Gastrocnemius medialis (tissue), 4 donors: ENCODE results near the gene DUSP1. TPM values are rescaled to one million over a fixed set of nuclear protein-coding genes. Genes with fewer than 3 reads are reported as not detected.

Source experiments
- ATAC-seq, 2 donors: fragments of 150-250 bp; one replicate each; pipeline ENCODE4 v1.9.1; 2016
- DNase-seq, 2 donors: peaks; one replicate each; pipeline ENCODE4 v3.0.0-alpha.2; 2019
- H3K27ac ChIP-seq, 4 donors: fragments of 200-600 bp; sonication (generic); 1 replicate in 1 of 4; 2 replicates in 3 of 4; pipeline ENCODE4 v1.5.1; 2016 to 2018; ENCODE audit warnings: mild to moderate bottlenecking in 2 of 4, moderate library complexity in 1 of 4
- H3K27me3 ChIP-seq, 3 donors: fragments of 200-600 bp; sonication (generic) in 2 of 3; 1 replicate in 1 of 3; 2 replicates in 2 of 3; pipeline versions ENCODE4 v1.5.1 to v1.6.0; 2016 to 2019; ENCODE audit warnings: mild to moderate bottlenecking in 1 of 3, moderate library complexity in 1 of 3
- H3K36me3 ChIP-seq, 2 donors: fragments of 200-600 bp; sonication (generic) in 1 of 2; one replicate each; pipeline ENCODE4 v1.5.1; 2017 to 2018
- H3K4me1 ChIP-seq, 2 donors: fragments of 200-600 bp; sonication (generic) in 1 of 2; one replicate each; pipeline ENCODE4 v1.5.1; 2016 to 2017; ENCODE audit warnings: mild to moderate bottlenecking in 2 of 2
- H3K4me3 ChIP-seq, 4 donors: fragments of 200-600 bp; sonication (generic) in 3 of 4; 1 replicate in 1 of 4; 2 replicates in 3 of 4; pipeline ENCODE4 v1.5.1; 2016 to 2019; ENCODE audit warnings: mild to moderate bottlenecking in 2 of 4
- H3K9me3 ChIP-seq, 3 donors: fragments of 200-600 bp; sonication (generic) in 2 of 3; 1 replicate in 1 of 3; 2 replicates in 2 of 3; pipeline ENCODE4 v1.5.1; 2016 to 2019
- POLR2A ChIP-seq, 2 donors: fragments of 450-650 bp; IDR thresholded peaks; one replicate each; pipeline ENCODE4 v1.6.1; 2017; ENCODE audit warnings: antibody characterized with exemption in 2 of 2, mild to moderate bottlenecking in 2 of 2, moderate library complexity in 2 of 2
- in situ Hi-C, 4 donors: fragments of 200-750 bp; cut with MboI; loops; one replicate each; pipeline versions ENCODE4 v1.15.0 to v1.8.0; 2017; ENCODE audit warnings: low sequenced_read_pairs in 4 of 4
- intact Hi-C: fragments of 100-400 bp; cut with DNase I; formaldehyde crosslinking; loops from one replicate; pipeline ENCODE4 v1.15.1; 2023; ENCODE audit warnings: low total_unique reads
- total RNA-seq, 4 donors: library from RNA; depleted of rRNA; stranded (reverse); fragments of >200 nt; gene quantifications; one replicate each; pipeline versions ENCODE4 v1.1.0 to v1.2.3, GENCODE V29; 2016
- TF ChIP-seq, protein P1 (sequence below), 5 experiments: fragments of 450-650 bp in 3 of 5; fragments of 200-600 bp in 2 of 5; sonication (generic) in 2 of 5; IDR thresholded peaks in 4 of 5; conservative IDR thresholded peaks in 1 of 5; 1 replicate in 4 of 5; 2 replicates in 1 of 5; pipeline ENCODE4 v1.5.1; 2016 to 2019; ENCODE audit warnings: antibody characterized with exemption in 5 of 5, mild to moderate bottlenecking in 3 of 5, moderate library complexity in 3 of 5

The DUSP1 gene
- total RNA-seq, 4 donors from 2014 or later = 345 to 1,004 (median 793) TPM

DNA sequence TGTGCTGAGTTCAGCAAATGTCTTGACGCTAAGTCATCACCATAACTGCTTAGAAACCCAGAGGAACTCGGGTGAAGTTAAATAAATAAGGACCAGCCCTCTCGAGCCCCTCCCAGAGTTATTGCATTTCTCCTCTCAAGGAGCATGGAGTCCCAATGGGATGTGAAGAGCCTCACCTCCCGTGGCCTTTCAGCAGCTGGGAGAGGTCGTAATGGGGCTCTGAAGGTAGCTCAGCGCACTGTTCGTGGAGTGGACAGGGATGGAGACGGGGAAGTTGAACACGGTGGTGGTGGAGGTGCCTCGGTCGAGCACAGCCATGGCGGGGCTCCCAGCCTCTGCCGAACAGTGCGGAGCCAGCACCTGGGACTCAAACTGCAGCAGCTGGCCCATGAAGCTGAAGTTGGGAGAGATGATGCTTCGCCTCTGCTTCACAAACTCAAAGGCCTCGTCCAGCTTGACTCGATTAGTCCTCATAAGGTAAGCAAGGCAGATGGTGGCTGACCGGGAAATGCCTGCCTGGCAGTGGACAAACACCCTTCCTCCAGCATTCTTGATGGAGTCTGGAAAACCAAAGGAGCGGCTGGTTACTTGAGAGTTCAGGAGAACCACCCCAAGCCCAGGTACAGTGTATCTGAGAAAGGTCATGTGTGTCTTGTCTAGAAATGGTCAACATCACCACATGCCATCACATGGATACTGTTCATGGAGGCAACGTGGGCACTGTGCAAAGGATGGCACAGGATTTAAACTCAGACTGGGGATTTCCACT is 2.2 kb downstream of the DUSP1 start:
- intact Hi-C loops (loop anchor here (5.0 kb wide), 1 partner anchor 36 kb away; no protein-coding TSS in a partner anchor), in situ Hi-C loops (loop anchor here in 2 of 4 donors (5.0 kb wide), 1 partner anchor 99 kb away; no protein-coding TSS in a partner anchor)
- peak overlapping the region; percentile 66 to 98 (median 83) for H3K4me3 ChIP-seq
- peaks cover 17 to 30% of the 10 kb centered on the region in 2 donors for H3K36me3 ChIP-seq
- peak in 1 of 2 donors; percentile 40 for DNase-seq
- peak in 1 of 2 donors; percentile 26 for TF ChIP-seq POLR2A (IDR thresholded peaks at IDR 0.05)
- TF ChIP-seq, protein P1, sequence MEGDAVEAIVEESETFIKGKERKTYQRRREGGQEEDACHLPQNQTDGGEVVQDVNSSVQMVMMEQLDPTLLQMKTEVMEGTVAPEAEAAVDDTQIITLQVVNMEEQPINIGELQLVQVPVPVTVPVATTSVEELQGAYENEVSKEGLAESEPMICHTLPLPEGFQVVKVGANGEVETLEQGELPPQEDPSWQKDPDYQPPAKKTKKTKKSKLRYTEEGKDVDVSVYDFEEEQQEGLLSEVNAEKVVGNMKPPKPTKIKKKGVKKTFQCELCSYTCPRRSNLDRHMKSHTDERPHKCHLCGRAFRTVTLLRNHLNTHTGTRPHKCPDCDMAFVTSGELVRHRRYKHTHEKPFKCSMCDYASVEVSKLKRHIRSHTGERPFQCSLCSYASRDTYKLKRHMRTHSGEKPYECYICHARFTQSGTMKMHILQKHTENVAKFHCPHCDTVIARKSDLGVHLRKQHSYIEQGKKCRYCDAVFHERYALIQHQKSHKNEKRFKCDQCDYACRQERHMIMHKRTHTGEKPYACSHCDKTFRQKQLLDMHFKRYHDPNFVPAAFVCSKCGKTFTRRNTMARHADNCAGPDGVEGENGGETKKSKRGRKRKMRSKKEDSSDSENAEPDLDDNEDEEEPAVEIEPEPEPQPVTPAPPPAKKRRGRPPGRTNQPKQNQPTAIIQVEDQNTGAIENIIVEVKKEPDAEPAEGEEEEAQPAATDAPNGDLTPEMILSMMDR (IDR thresholded peaks at IDR 0.05 in 4 of 5, conservative IDR thresholded peaks at IDR 0.05 in 1 of 5) = no peak
- no peaks in the 10 kb centered on the region for H3K9me3 ChIP-seq
- H3K4me1 ChIP-seq = peaks cover 30 to 36% of the 10 kb centered on the region in 2 donors
- no peaks in the 10 kb centered on the region for H3K27me3 ChIP-seq
- no peak for ATAC-seq
- H3K27ac ChIP-seq = peak overlapping the region; percentile 96 to 99 (median 96)

DNA sequence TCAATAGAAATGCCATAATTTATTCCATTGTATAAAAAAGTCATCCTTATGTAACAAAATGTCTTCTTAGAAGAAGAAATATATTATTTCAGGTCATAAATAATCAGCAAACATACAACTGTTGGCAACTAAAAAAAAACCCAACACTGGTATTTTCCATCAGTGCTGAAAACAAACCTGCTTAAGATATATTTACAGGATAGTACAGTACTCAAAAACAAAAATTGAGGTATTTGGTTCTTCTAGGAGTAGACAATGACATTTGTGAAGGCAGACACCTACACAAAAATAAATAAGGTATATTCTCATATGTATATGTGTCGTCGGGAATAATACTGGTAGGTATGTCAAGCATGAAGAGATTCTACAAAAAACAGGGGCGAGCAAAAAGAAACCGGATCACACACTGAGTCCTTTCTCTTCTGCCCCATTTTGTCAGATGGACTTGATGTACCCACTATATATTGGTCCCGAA is 2.9 kb downstream of the DUSP1 start:
- in situ Hi-C loops = loop anchor here in 2 of 4 donors (5.0 kb wide), 1 partner anchor 99 kb away; no protein-coding TSS in a partner anchor
- Histone ChIP-seq H3K27me3 (no peaks in the 10 kb centered on the region), H3K4me1 (peaks cover 24 to 30% of the 10 kb centered on the region in 2 donors), H3K27ac (peak overlapping the region; percentile 96 to 99 (median 96)), H3K9me3 (no peaks in the 10 kb centered on the region), H3K4me3 (peak overlapping the region; percentile 66 to 98 (median 83)), H3K36me3 (peaks cover 17 to 30% of the 10 kb centered on the region in 2 donors)
- intact Hi-C loops = loop anchor here (5.0 kb wide), 1 partner anchor 36 kb away; no protein-coding TSS in a partner anchor
- DNase-seq (no peak), ATAC-seq (no peak)
- TF ChIP-seq, protein P1 (IDR thresholded peaks at IDR 0.05 in 4 of 5, conservative IDR thresholded peaks at IDR 0.05 in 1 of 5) = no peak
- TF ChIP-seq POLR2A (IDR thresholded peaks at IDR 0.05) = peak in 1 of 2 donors; percentile 9

DNA sequence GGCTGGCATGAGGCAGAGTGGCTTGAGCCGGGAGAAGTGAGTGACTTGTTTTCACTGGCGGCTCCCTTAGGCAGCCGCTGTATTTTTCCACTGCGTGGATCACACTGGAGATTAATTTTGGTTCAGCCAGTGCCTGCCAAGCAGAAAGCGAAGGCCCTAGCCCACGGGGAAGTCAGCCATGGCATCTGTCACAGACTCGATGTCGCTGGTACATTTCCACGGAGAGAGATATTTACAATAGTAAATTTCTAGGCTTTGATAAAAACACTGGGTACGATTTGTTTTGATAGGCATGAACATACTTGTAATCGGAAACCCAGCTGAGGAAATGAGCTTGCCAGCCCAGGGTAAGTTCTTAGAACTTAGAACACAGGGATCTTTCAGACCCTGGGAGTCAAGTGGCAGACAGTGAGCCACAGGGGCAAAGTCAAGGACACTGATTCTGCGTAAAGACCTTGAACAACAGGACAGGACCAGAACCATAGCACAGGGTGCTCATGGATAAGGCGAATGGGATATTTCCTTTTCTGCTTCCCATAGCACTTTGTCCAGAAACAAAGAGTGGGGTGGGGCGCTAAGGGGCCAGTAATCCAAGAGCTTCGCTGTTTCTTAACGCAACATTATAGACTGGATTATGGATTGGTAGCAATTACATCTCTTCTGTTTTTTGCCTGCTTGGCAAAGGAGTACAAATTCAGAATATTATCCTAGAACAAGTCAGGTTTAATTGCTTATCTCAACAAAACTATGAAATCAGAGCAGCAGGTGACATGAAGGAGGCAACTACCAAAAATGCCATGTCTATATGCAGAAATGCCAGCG is 4.5 kb downstream of the DUSP1 start:
- H3K4me3 ChIP-seq = peak overlapping the region; percentile 66 to 98 (median 83)
- peak; percentile 87 to 90 for DNase-seq
- H3K36me3 ChIP-seq = peaks cover 17 to 30% of the 10 kb centered on the region in 2 donors
- in situ Hi-C loops = loop anchor here in 2 of 4 donors (5.0 kb wide), 1 partner anchor 101 kb away; no protein-coding TSS in a partner anchor
- TF ChIP-seq POLR2A (IDR thresholded peaks at IDR 0.05) = peak in 1 of 2 donors; percentile 39
- TF ChIP-seq, protein P1 (IDR thresholded peaks at IDR 0.05 in 4 of 5, conservative IDR thresholded peaks at IDR 0.05 in 1 of 5) = no peak
- intact Hi-C loops = loop anchor here (1.0 to 5.0 kb wide), 3 partner anchors 34 to 139 kb away; no protein-coding TSS in a partner anchor
- no peaks in the 10 kb centered on the region for H3K27me3 ChIP-seq
- H3K4me1 ChIP-seq = peaks cover 19 to 22% of the 10 kb centered on the region in 2 donors
- ATAC-seq = peak; percentile 56 to 57
- H3K9me3 ChIP-seq = no peaks in the 10 kb centered on the region
- peak overlapping the region; percentile 96 to 99 (median 96) for H3K27ac ChIP-seq

DNA sequence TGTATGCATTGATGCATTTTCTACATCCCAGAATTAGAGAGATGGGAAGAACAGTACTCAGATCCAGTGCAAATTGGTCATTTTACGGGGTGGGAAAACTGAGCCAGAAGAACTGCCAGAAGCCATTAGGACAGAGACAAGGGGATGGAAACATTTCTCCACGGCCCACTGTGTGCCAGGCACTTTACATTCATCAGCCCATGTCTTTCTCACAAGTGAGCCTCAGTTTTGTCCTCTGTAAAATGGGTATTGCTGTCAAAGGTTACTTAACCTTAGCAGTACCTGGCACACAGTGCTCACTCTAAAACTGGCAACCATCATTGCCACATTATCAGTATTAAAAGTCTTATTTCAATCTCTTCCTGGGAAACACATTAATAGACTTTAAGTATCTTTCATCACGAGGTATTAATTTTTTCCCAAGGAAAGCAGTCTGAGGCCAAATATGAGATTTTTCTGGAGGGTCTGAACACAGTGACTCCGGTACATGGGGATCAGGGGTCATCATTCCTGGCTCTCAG is 5.2 kb downstream of the DUSP1 start:
- Histone ChIP-seq H3K27me3 (no peaks in the 10 kb centered on the region), H3K9me3 (no peaks in the 10 kb centered on the region), H3K4me1 (peaks cover 19 to 22% of the 10 kb centered on the region in 2 donors), H3K36me3 (peaks cover 17 to 30% of the 10 kb centered on the region in 2 donors), H3K4me3 (peak overlapping the region; percentile 66 to 98 (median 83)), H3K27ac (peak overlapping the region; percentile 96 to 99 (median 96))
- in situ Hi-C loops = loop anchor here in 2 of 4 donors (5.0 kb wide), 1 partner anchor 101 kb away; no protein-coding TSS in a partner anchor
- ATAC-seq (peak; percentile 3 to 6), DNase-seq (no peak)
- intact Hi-C loops = loop anchor here (1.0 to 5.0 kb wide), 3 partner anchors 34 to 139 kb away; no protein-coding TSS in a partner anchor
- no peak for TF ChIP-seq POLR2A (IDR thresholded peaks at IDR 0.05)
- TF ChIP-seq, protein P1 (IDR thresholded peaks at IDR 0.05 in 4 of 5, conservative IDR thresholded peaks at IDR 0.05 in 1 of 5) = no peak
